ENCODE measurements around the gene ARHGEF28.

ARHGEF28 gene

GRCh38 chr5:73693573-73694061 is 67.6 kb downstream of the ARHGEF28 start:
- no peak for DNase-seq

GRCh38 chr5:73694089-73694488 is 68.1 kb downstream of the ARHGEF28 start:
- DNase-seq: no peak

- no peak for DNase-seq
Measured at GRCh38 chr5:73698011-73698410, 72.0 kb downstream of the ARHGEF28 start.

GRCh38 chr5:73701566-73701965 is 75.6 kb downstream of the ARHGEF28 start:
- no peak for DNase-seq

GRCh38 chr5:73702534-73702933 is 76.5 kb downstream of the ARHGEF28 start:
- DNase-seq: no peak

GRCh38 chr5:73702951-73703350 is 77.0 kb downstream of the ARHGEF28 start:
- no peak for DNase-seq

GRCh38 chr5:73705364-73705763 is 79.4 kb downstream of the ARHGEF28 start:
- no peak for DNase-seq

GRCh38 chr5:73706963-73707362 is 81.0 kb downstream of the ARHGEF28 start:
- DNase-seq: no peak

- no peak for DNase-seq
Measured at GRCh38 chr5:73709536-73710129, 83.6 kb downstream of the ARHGEF28 start.

- DNase-seq: no peak
Measured at GRCh38 chr5:73716284-73716808, 90.3 kb downstream of the ARHGEF28 start.

- DNase-seq: no peak
Measured at GRCh38 chr5:73718762-73719161, 92.8 kb downstream of the ARHGEF28 start.

GRCh38 chr5:73719632-73720031 is 93.6 kb downstream of the ARHGEF28 start:
- no peak for DNase-seq

GRCh38 chr5:73722231-73722630 is 96.2 kb downstream of the ARHGEF28 start:
- DNase-seq: no peak

GRCh38 chr5:73726071-73726470 is 100.1 kb downstream of the ARHGEF28 start:
- DNase-seq: no peak

- no peak for DNase-seq
Measured at GRCh38 chr5:73726606-73727231, 100.7 kb downstream of the ARHGEF28 start.

- no peak for DNase-seq
Measured at GRCh38 chr5:73727470-73727869, 101.5 kb downstream of the ARHGEF28 start.

GRCh38 chr5:73728493-73729273 is 102.7 kb downstream of the ARHGEF28 start:
- no peak for DNase-seq

- no peak for DNase-seq
Measured at GRCh38 chr5:73729329-73729728, 103.3 kb downstream of the ARHGEF28 start.

- DNase-seq: no peak
Measured at GRCh38 chr5:73732045-73732444, 106.0 kb downstream of the ARHGEF28 start.

- no peak for DNase-seq
Measured at GRCh38 chr5:73733219-73733618, 107.2 kb downstream of the ARHGEF28 start.

GRCh38 chr5:73735032-73735734 is 109.2 kb downstream of the ARHGEF28 start:
- no peak for DNase-seq

- DNase-seq: no peak
Measured at GRCh38 chr5:73739650-73740049, 113.7 kb downstream of the ARHGEF28 start.

- DNase-seq: no peak
Measured at GRCh38 chr5:73740274-73740790, 114.3 kb downstream of the ARHGEF28 start.

Measured in NCI-H187 (cell line).